ENCODE results near the gene SCNN1G.

SCNN1G gene

GRCh38 chr16:23256440-23256839 is 73.9 kb downstream of the SCNN1G start:
- DNase-seq: no peak

GRCh38 chr16:23257682-23258081 is 75.1 kb downstream of the SCNN1G start:
- no peak for DNase-seq

- no peak for DNase-seq
These were observed 76.3 kb downstream of the SCNN1G start for GRCh38 chr16:23258919-23259237.
